HCT116 (cell line): ENCODE data around the gene NR2E1. TPM values are rescaled to one million over a fixed set of nuclear protein-coding genes. Genes with fewer than 3 reads are reported as not detected.

Source experiments
- ATAC-seq: fragments of 200-7000 bp; cut with Tn5 transposase; 2 replicates; pipeline ENCODE4 v1.9.1; 2020; ENCODE audit warnings: mild to moderate bottlenecking, moderate library complexity
- BruUV-seq: library from RNA; stranded (reverse); fragments of 400-500 nt; replicated peaks from 2 replicates; lab custom pipeline; 2021; lab: Mats Ljungman, UMichigan
- CTCF ChIA-PET: fragments of 300-600 bp; sonication (Branson Sonifier 250); formaldehyde crosslinking; loops from one replicate; lab custom pipeline; 2021; ENCODE audit warnings: antibody characterized with exemption; lab: Charles Lee
- POLR2A ChIA-PET: fragments of 300-600, 350-600 bp; sonication (Branson Sonifier 250); formaldehyde crosslinking; loops from one replicate; lab custom pipeline; 2021; ENCODE audit warnings: antibody characterized with exemption; lab: Charles Lee
- RAD21 ChIA-PET, 2 experiments: fragments of 300-600 bp; sonication (Branson Sonifier 250); formaldehyde crosslinking; loops; one replicate each; lab custom pipeline; 2023; ENCODE audit warnings: low total read pairs in 2 of 2; ENCODE audit not compliant: uncharacterized antibody in 2 of 2, unreplicated experiment in 2 of 2, low non-redundant PET in 1 of 2; lab: Charles Lee
- DNase-seq: peaks from one replicate; pipeline ENCODE4 v3.0.0-alpha.2; 2010; ENCODE audit warnings: low read depth, low spot score
- H2AFZ ChIP-seq: fragments of 200-600 bp; shearing (Covaris generic), sonication (generic); 2 replicates; pipeline ENCODE4 v1.6.1; 2017; ENCODE audit warnings: low read depth, mixed run types, mixed read lengths, antibody characterized with exemption, low read length; ENCODE audit not compliant: poor library complexity, severe bottlenecking
- H3K27ac ChIP-seq: 2 replicates; pipeline ENCODE4 v1.5.1; 2012; ENCODE audit warnings: low read depth, low read length
- H3K27me3 ChIP-seq: fragments of 200-600 bp; sonication (generic); 2 replicates; pipeline ENCODE4 v1.6.1; 2016; ENCODE audit warnings: mixed run types, low read length, mixed read lengths; ENCODE audit not compliant: insufficient read depth
- H3K36me3 ChIP-seq, 2 experiments: fragments of 200-500 bp in 1 of 2; fragments of 200-600 bp in 1 of 2; sonication (Bioruptor generic) in 1 of 2; sonication (generic) in 1 of 2; 2 replicates each; pipeline versions ENCODE4 v1.5.1 to v1.6.1; 2014 to 2016; ENCODE audit warnings: low read length in 2 of 2, inconsistent platforms in 1 of 2, mixed read lengths in 1 of 2, mixed run types in 1 of 2; ENCODE audit not compliant: insufficient read depth in 2 of 2, control insufficient read depth in 1 of 2
- H3K4me1 ChIP-seq, 2 experiments: fragments of 200-600 bp in 1 of 2; sonication (generic) in 1 of 2; 2 replicates each; pipeline versions ENCODE4 v1.5.1 to v1.6.1; 2012 to 2017; ENCODE audit warnings: low read length in 2 of 2, inconsistent platforms in 1 of 2, mild to moderate bottlenecking in 1 of 2, mixed read lengths in 1 of 2, mixed run types in 1 of 2, moderate library complexity in 1 of 2; ENCODE audit not compliant: insufficient read depth in 2 of 2, control insufficient read depth in 1 of 2
- H3K4me2 ChIP-seq: fragments of 200-600 bp; sonication (generic); 2 replicates; pipeline ENCODE4 v1.6.1; 2017; ENCODE audit warnings: mixed run types, low read length, mixed read lengths
- H3K4me3 ChIP-seq, 2 experiments: fragments of 200-600 bp in 1 of 2; sonication (generic) in 1 of 2; replicated peaks in 1 of 2; 2 replicates each; pipeline ENCODE4 v1.5.1; 2011 to 2016; ENCODE audit warnings: low read length in 2 of 2, control low read depth in 1 of 2, low read depth in 1 of 2, mild to moderate bottlenecking in 1 of 2, mixed read lengths in 1 of 2, mixed run types in 1 of 2
- H3K79me2 ChIP-seq: fragments of 200-600 bp; sonication (generic); 2 replicates; pipeline ENCODE4 v1.6.1; 2017; ENCODE audit warnings: mild to moderate bottlenecking, mixed run types, low read length, moderate library complexity, mixed read lengths; ENCODE audit not compliant: insufficient read depth
- H3K9ac ChIP-seq: fragments of 200-600 bp; sonication (generic); 2 replicates; pipeline ENCODE4 v1.6.1; 2016; ENCODE audit warnings: low read length, mixed read lengths
- H3K9me2 ChIP-seq: fragments of 200-600 bp; sonication (generic), shearing (Covaris generic); 2 replicates; pipeline ENCODE4 v1.6.1; 2017; ENCODE audit warnings: mixed run types, mild to moderate bottlenecking, moderate library complexity; ENCODE audit not compliant: insufficient read depth
- H3K9me3 ChIP-seq, 2 experiments: fragments of 200-500 bp in 1 of 2; fragments of 200-600 bp in 1 of 2; sonication (Bioruptor generic) in 1 of 2; sonication (generic) in 1 of 2; 2 replicates each; pipeline ENCODE4 v1.6.1; 2014 to 2017; ENCODE audit warnings: low read length in 2 of 2, mixed read lengths in 2 of 2, inconsistent platforms in 1 of 2, low read depth in 1 of 2, mild to moderate bottlenecking in 1 of 2, mixed run types in 1 of 2, moderate library complexity in 1 of 2; ENCODE audit not compliant: control insufficient read depth in 1 of 2, insufficient read depth in 1 of 2
- H4K20me1 ChIP-seq: fragments of 200-600 bp; sonication (generic), shearing (Covaris generic); 2 replicates; pipeline ENCODE4 v1.6.1; 2017; ENCODE audit warnings: mixed run types, mild to moderate bottlenecking, moderate library complexity; ENCODE audit not compliant: insufficient read depth
- FOSL1 ChIP-seq: IDR thresholded peaks from 2 replicates; pipeline ENCODE4 v1.6.1; 2012; ENCODE audit warnings: low read depth
- POLR2AphosphoS5 ChIP-seq: IDR thresholded peaks from 2 replicates; pipeline ENCODE4 v1.6.1; 2011; ENCODE audit warnings: mild to moderate bottlenecking, low read depth, low read length, moderate library complexity
- REST ChIP-seq: IDR thresholded peaks from 2 replicates; pipeline ENCODE4 v1.6.1; 2012; ENCODE audit warnings: low read depth
- SP1 ChIP-seq: IDR thresholded peaks from 2 replicates; pipeline ENCODE4 v1.6.1; 2012; ENCODE audit warnings: low read depth
- SRF ChIP-seq: IDR thresholded peaks from 2 replicates; pipeline ENCODE4 v1.6.1; 2012; ENCODE audit warnings: low read depth
- TCF7L2 ChIP-seq: IDR thresholded peaks from 2 replicates; pipeline ENCODE4 v1.7.0; 2011; ENCODE audit warnings: borderline replicate concordance, inconsistent platforms; ENCODE audit not compliant: insufficient read depth, insufficient read length; ENCODE audit errors: extremely low read depth
- YY1 ChIP-seq: IDR thresholded peaks from 2 replicates; pipeline ENCODE4 v1.6.1; 2011; ENCODE audit warnings: low read length, low read depth, moderate library complexity, mild to moderate bottlenecking; ENCODE audit not compliant: insufficient replicate concordance; ENCODE audit errors: extremely low read depth
- ZBTB33 ChIP-seq: IDR thresholded peaks from 2 replicates; pipeline ENCODE4 v1.6.1; 2011; ENCODE audit warnings: mild to moderate bottlenecking, low read length, moderate library complexity; ENCODE audit not compliant: insufficient replicate concordance; ENCODE audit errors: extremely low read depth
- ZNF274 ChIP-seq: fragments of 200-500 bp; sonication (Bioruptor generic); IDR thresholded peaks from 2 replicates; pipeline ENCODE4 v1.6.1; 2014; ENCODE audit warnings: mild to moderate bottlenecking, low read depth, low read length, inconsistent platforms
- intact Hi-C: fragments of 100-400 bp; cut with micrococcal nuclease; formaldehyde crosslinking; loops from 2 replicates; pipeline ENCODE4 v1.10.0; 2022
- total RNA-seq: library from RNA; stranded (reverse); gene quantifications from one replicate; pipeline ENCODE4 v1.2.1, GENCODE V29; 2021; ENCODE audit not compliant: unreplicated experiment

NR2E1 gene
- total RNA-seq, 1 experiment from 2014 or later, result not detected

DNA sequence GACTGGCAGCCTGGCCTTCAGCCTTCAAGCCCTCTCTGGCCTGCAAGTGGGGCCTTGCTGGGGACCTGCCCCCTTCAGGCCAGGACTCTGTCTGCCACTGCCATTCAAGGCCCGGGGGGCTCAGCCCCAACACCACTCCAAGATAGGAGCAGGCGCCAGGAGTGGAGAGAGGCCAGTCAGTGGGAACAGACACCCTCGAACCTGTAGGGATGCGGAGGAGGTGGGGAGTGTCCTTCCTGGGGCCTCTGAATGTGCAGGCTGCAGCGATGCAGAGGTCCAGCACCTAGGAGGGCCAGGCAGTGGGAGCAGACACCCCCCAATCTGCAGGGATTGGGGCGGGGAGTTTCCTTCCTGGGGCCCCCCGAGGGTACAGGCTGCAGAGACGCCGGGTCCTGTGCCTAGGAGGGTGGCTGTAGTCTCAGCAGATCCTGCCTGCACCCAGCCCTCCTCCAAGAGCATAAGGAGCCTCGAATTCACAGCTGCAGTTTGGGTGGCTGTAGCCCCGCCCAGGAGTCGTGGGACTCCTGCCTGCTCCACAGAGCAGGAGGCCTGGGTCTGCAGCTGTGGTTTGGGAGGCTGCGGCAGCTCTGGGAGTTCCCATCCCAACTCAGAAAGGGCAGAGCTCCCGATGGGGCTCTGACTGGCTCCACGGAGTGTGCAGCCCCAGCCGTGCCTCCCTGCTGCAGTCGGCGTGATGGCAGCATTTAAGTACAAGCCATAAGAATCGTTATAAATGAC, 33.1 kb downstream of the NR2E1 start:
- Histone ChIP-seq H3K4me1 (peaks cover 8 to 9% of the 10 kb centered on the region in 2 experiments; a peak in 3 of 4 replicates), H4K20me1 (no peaks in the 10 kb centered on the region), H3K4me3 (no peak overlapping the region), H3K27me3 (no peaks in the 10 kb centered on the region), H2AFZ (no peak overlapping the region), H3K9ac (no peak overlapping the region), H3K9me3 (no peaks in the 10 kb centered on the region), H3K9me2 (no peaks in the 10 kb centered on the region), H3K79me2 (no peaks in the 10 kb centered on the region), H3K4me2 (no peak overlapping the region), H3K27ac (no peak overlapping the region), H3K36me3 (no peaks in the 10 kb centered on the region)
- intact Hi-C loops, result no loop called here
- no TSS peak for BruUV-seq
- ChIA-PET CTCF (no interaction called here), RAD21 (no interaction called here), POLR2A (no interaction called here)
- no peak for ATAC-seq
- no peak for DNase-seq
- TF ChIP-seq SRF, result no peak
- no peak for TF ChIP-seq ZBTB33
- TF ChIP-seq ZNF274, result no peak
- TF ChIP-seq POLR2AphosphoS5, result no peak

- no peaks in the 10 kb centered on the region for H3K27me3 ChIP-seq
- H3K4me3 ChIP-seq, result no peak overlapping the region
- BruUV-seq, result no TSS peak
- no peaks in the 10 kb centered on the region for H3K79me2 ChIP-seq
- no peak for TF ChIP-seq SRF
- TF ChIP-seq ZNF274, result no peak
- no peak for TF ChIP-seq SP1
- no peak for TF ChIP-seq TCF7L2
- no peak for TF ChIP-seq REST
- no peak for TF ChIP-seq POLR2AphosphoS5
- no peak for TF ChIP-seq YY1
- TF ChIP-seq FOSL1, result no peak
- H3K9me3 ChIP-seq, result no peaks in the 10 kb centered on the region
- no peak overlapping the region for H2AFZ ChIP-seq
- no peaks in the 10 kb centered on the region for H4K20me1 ChIP-seq
- H3K27ac ChIP-seq, result no peak overlapping the region
- RAD21 ChIA-PET, result no interaction called here
- H3K4me2 ChIP-seq, result no peak overlapping the region
- POLR2A ChIA-PET, result no interaction called here
- H3K9ac ChIP-seq, result no peak overlapping the region
- no peaks in the 10 kb centered on the region for H3K36me3 ChIP-seq
- CTCF ChIA-PET, result no interaction called here
- no peaks in the 10 kb centered on the region for H3K9me2 ChIP-seq
- intact Hi-C loops, result no loop called here
- no peak for ATAC-seq
- no peak for DNase-seq
- H3K4me1 ChIP-seq, result peaks cover 8 to 9% of the 10 kb centered on the region in 2 experiments; a peak in 3 of 4 replicates
Observed at GRCh38 chr6:108200186-108200585, 34.4 kb downstream of the NR2E1 start.
